BLaER1 treated with 17β-estradiol and CSF1 and Interleukin-3, amounts not matched to agents 10 nM and 100 nM (cell line): Measurements from ENCODE around the gene MAN1A1.

Experiments
- H3K27ac ChIP-seq, 11 experiments: shearing (Covaris generic); formaldehyde crosslinking; 2 replicates each; pipeline ENCODE4 v1.8.1; 2022
- H3K27me3 ChIP-seq, 11 experiments: shearing (Covaris generic); formaldehyde crosslinking; 2 replicates each; pipeline ENCODE4 v1.8.1; 2022
- H3K36me3 ChIP-seq, 11 experiments: shearing (Covaris generic); formaldehyde crosslinking; 2 replicates each; pipeline ENCODE4 v1.8.1; 2022
- H3K4me1 ChIP-seq, 10 experiments: shearing (Covaris generic); formaldehyde crosslinking; 2 replicates each; pipeline ENCODE4 v1.8.1; 2022
- H3K4me2 ChIP-seq, 11 experiments: shearing (Covaris generic); formaldehyde crosslinking; 2 replicates each; pipeline ENCODE4 v1.8.1; 2022
- H3K4me3 ChIP-seq, 10 experiments: shearing (Covaris generic); formaldehyde crosslinking; 2 replicates each; pipeline ENCODE4 v1.8.1; 2022
- H3K9ac ChIP-seq, 11 experiments: shearing (Covaris generic); formaldehyde crosslinking; 2 replicates each; pipeline ENCODE4 v1.8.1; 2022
- H3K9me3 ChIP-seq, 11 experiments: shearing (Covaris generic); formaldehyde crosslinking; replicated peaks in 1 of 11; 2 replicates each; pipeline ENCODE4 v1.8.1; 2022
- H4K20me1 ChIP-seq, 11 experiments: shearing (Covaris generic); formaldehyde crosslinking; 2 replicates each; pipeline ENCODE4 v1.8.1; 2022
- Cebpa-rat ChIP-seq, 11 experiments: shearing (Covaris generic); IDR thresholded peaks; 2 replicates each; pipeline ENCODE4 v1.8.1; 2022

The MAN1A1 gene

GRCh38 chr6:119325559-119326265, 23.8 kb downstream of the MAN1A1 start:
- Histone ChIP-seq H3K4me3 (no peak overlapping the region), H3K36me3 (no peaks in the 10 kb centered on the region), H3K4me2 (no peak overlapping the region), H3K27ac (no peak overlapping the region), H4K20me1 (peaks cover 0 to 63% (median 0%) of the 10 kb centered on the region in 11 experiments; a peak in 4 of 22 replicates), H3K4me1 (no peaks in the 10 kb centered on the region), H3K27me3 (no peaks in the 10 kb centered on the region), H3K9ac (no peak overlapping the region), H3K9me3 (no peaks in the 10 kb centered on the region)
- no peak for TF ChIP-seq Cebpa-rat (IDR thresholded peaks at IDR 0.05)

GRCh38 chr6:119324718-119325117, 24.8 kb downstream of the MAN1A1 start:
- Histone ChIP-seq H3K9me3 (no peaks in the 10 kb centered on the region), H4K20me1 (peaks cover 0 to 57% (median 0%) of the 10 kb centered on the region in 11 experiments; a peak in 4 of 22 replicates), H3K36me3 (no peaks in the 10 kb centered on the region), H3K4me1 (no peaks in the 10 kb centered on the region), H3K27ac (no peak overlapping the region), H3K4me3 (no peak overlapping the region), H3K27me3 (no peaks in the 10 kb centered on the region), H3K9ac (no peak overlapping the region), H3K4me2 (no peak overlapping the region)
- no peak for TF ChIP-seq Cebpa-rat (IDR thresholded peaks at IDR 0.05)

GRCh38 chr6:119323931-119324330, 25.6 kb downstream of the MAN1A1 start:
- Histone ChIP-seq H3K27ac (no peak overlapping the region), H3K9me3 (no peaks in the 10 kb centered on the region), H4K20me1 (peaks cover 0 to 50% (median 0%) of the 10 kb centered on the region in 11 experiments; a peak in 4 of 22 replicates), H3K4me1 (no peaks in the 10 kb centered on the region), H3K27me3 (no peaks in the 10 kb centered on the region), H3K9ac (no peak overlapping the region), H3K4me3 (no peak overlapping the region), H3K36me3 (no peaks in the 10 kb centered on the region), H3K4me2 (no peak overlapping the region)
- no peak for TF ChIP-seq Cebpa-rat (IDR thresholded peaks at IDR 0.05)

DNA sequence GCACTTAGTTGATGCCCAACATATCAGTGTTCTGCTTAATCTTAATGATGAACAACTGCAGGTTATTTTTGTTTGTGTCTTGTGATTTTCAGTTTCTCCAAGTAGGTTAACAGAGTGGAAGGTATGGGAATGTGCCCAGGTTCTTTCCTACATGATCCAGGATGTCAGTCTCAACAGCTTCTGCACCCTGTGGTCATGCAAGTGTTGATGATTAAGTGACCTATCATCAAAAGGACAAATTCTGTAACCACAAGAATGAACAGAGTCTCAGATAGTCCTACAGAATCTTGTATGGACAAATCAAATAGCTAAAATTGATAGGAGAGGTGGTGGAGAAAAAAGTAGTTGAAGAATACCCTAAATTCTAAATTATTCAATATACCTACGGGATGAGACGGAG, 26.1 kb downstream of the MAN1A1 start:
- Histone ChIP-seq H4K20me1 (peaks cover 0 to 45% (median 0%) of the 10 kb centered on the region in 11 experiments; a peak in 4 of 22 replicates), H3K27me3 (no peaks in the 10 kb centered on the region), H3K4me2 (no peak overlapping the region), H3K27ac (no peak overlapping the region), H3K4me1 (no peaks in the 10 kb centered on the region), H3K9me3 (no peaks in the 10 kb centered on the region), H3K36me3 (no peaks in the 10 kb centered on the region), H3K4me3 (no peak overlapping the region), H3K9ac (no peak overlapping the region)
- no peak for TF ChIP-seq Cebpa-rat (IDR thresholded peaks at IDR 0.05)

DNA sequence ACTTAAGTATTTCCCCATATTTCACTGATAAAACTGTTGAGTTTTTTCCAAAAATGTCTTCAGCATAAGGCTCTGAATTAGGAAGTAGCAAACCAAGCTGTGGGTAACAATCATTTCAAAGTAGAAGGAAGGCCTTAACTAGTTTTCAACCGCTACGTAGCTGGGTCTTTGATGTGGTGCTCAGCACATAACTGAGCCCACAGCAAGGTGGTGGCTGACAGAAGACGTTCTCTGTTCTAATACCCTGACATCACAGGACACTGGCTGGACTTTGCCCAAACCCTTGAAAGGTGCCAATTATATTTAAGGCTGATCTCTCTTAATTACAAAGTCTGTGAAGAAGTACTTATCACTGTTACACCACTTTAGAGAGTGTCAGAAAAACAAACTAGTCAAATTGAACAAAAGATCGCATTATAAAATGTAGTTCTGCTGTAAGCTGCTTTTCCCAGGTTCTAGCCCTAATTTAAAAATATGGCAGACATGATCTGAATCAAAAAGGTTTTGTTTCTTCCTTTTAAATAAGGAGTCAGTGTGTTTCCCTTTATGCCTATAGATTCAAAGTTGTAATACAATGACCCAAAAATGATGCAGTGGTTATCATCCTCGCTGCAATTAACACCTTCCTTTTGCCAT, 26.7 kb downstream of the MAN1A1 start:
- no peaks in the 10 kb centered on the region for H3K4me1 ChIP-seq

GRCh38 chr6:119322034-119322433, 27.5 kb downstream of the MAN1A1 start:
- no peaks in the 10 kb centered on the region for H3K36me3 ChIP-seq
- no peak overlapping the region for H3K27ac ChIP-seq
- TF ChIP-seq Cebpa-rat (IDR thresholded peaks at IDR 0.05) = no peak
- peaks cover 0 to 33% (median 0%) of the 10 kb centered on the region in 11 experiments; a peak in 4 of 22 replicates for H4K20me1 ChIP-seq
- H3K4me2 ChIP-seq = no peak overlapping the region
- H3K9me3 ChIP-seq = no peaks in the 10 kb centered on the region
- H3K4me1 ChIP-seq = no peaks in the 10 kb centered on the region
- no peaks in the 10 kb centered on the region for H3K27me3 ChIP-seq
- no peak overlapping the region for H3K9ac ChIP-seq
- no peak overlapping the region for H3K4me3 ChIP-seq

More for the DNA sequence above, 26.7 kb downstream of the MAN1A1 start:
- no peaks in the 10 kb centered on the region for H3K9me3 ChIP-seq
- no peaks in the 10 kb centered on the region for H3K27me3 ChIP-seq
- TF ChIP-seq Cebpa-rat (IDR thresholded peaks at IDR 0.05) = no peak
- no peak overlapping the region for H3K27ac ChIP-seq
- no peak overlapping the region for H3K9ac ChIP-seq
- H3K4me3 ChIP-seq = no peak overlapping the region
- no peak overlapping the region for H3K4me2 ChIP-seq
- H3K36me3 ChIP-seq = no peaks in the 10 kb centered on the region
- H4K20me1 ChIP-seq = peaks cover 0 to 39% (median 0%) of the 10 kb centered on the region in 11 experiments; a peak in 4 of 22 replicates

DNA sequence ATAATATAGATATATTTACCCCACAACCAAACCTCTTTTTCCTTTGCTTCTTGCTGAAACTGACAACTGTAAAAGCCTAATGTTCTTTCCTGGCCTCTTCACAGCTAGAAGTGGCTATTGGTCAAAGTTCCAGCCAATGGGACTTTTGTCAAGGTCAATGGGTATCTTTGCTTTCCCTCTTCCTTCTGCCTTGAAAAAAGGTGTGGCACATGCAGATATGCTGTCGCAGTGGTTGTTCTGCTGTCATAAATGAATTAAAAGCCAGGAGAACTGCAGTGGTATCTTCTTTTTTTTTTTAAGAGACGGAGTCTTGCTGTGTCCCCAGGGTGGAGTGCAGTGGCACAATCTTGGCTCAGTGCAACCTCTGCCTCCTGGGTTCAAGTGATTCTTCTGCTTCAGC, 29.9 kb downstream of the MAN1A1 start:
- Histone ChIP-seq H3K4me2 (no peak overlapping the region), H3K27me3 (no peaks in the 10 kb centered on the region), H3K9me3 (no peaks in the 10 kb centered on the region), H3K36me3 (no peaks in the 10 kb centered on the region), H3K27ac (no peak overlapping the region), H3K9ac (no peak overlapping the region), H4K20me1 (peaks cover 0 to 19% (median 0%) of the 10 kb centered on the region in 11 experiments; a peak in 4 of 22 replicates), H3K4me3 (no peak overlapping the region), H3K4me1 (peaks cover 0 to 6% (median 0%) of the 10 kb centered on the region in 10 experiments; a peak in 7 of 20 replicates)
- TF ChIP-seq Cebpa-rat (IDR thresholded peaks at IDR 0.05) = no peak

- Histone ChIP-seq H3K27ac (no peak overlapping the region), H3K36me3 (no peaks in the 10 kb centered on the region), H3K4me3 (no peak overlapping the region), H4K20me1 (peaks cover 0 to 10% (median 0%) of the 10 kb centered on the region in 11 experiments; a peak in 4 of 22 replicates), H3K4me2 (no peak overlapping the region), H3K27me3 (no peaks in the 10 kb centered on the region), H3K9me3 (no peaks in the 10 kb centered on the region), H3K9ac (no peak overlapping the region), H3K4me1 (peaks cover 0 to 16% (median 0%) of the 10 kb centered on the region in 10 experiments; a peak in 8 of 20 replicates)
- TF ChIP-seq Cebpa-rat (IDR thresholded peaks at IDR 0.05) = no peak
Observed at GRCh38 chr6:119318730-119319129, 30.8 kb downstream of the MAN1A1 start.

DNA sequence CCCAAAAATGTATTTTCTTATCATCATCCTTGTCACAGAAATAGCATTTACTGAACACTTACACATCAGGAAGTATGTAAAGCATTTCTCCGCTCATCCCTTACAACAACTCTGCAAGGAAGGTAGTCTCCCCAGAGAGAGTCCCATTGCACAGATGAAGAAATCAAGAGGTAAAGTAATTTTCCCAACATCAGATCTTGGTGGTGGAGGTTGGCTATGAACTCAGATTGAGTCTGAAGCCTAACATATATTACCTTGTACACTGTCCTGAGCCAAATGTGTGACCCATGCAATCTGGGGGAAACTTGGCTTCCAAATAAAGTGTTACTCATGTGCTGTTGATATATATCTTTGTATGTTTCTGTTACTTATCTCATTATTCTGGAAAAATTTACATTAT, 31.4 kb downstream of the MAN1A1 start:
- H3K4me2 ChIP-seq = no peak overlapping the region
- H3K9me3 ChIP-seq = no peaks in the 10 kb centered on the region
- H3K4me1 ChIP-seq = peaks cover 2 to 21% (median 3%) of the 10 kb centered on the region in 10 experiments; a peak in 18 of 20 replicates
- peaks cover 0 to 13% (median 0%) of the 10 kb centered on the region in 11 experiments; a peak in 4 of 22 replicates for H4K20me1 ChIP-seq
- H3K27ac ChIP-seq = no peak overlapping the region
- H3K9ac ChIP-seq = no peak overlapping the region
- H3K27me3 ChIP-seq = no peaks in the 10 kb centered on the region
- no peak overlapping the region for H3K4me3 ChIP-seq
- no peaks in the 10 kb centered on the region for H3K36me3 ChIP-seq
- TF ChIP-seq Cebpa-rat (IDR thresholded peaks at IDR 0.05) = no peak
